GM12872 (cell line): ENCODE results near the gene PDE6A.

ENCODE experiments used
- TF ChIP-seq, protein P1 (sequence below): IDR thresholded peaks from 3 replicates; pipeline ENCODE4 v1.5.1; 2011; ENCODE audit warnings: low read depth, mild to moderate bottlenecking, low read length, moderate library complexity; ENCODE audit not compliant: insufficient read depth

PDE6A gene

DNA sequence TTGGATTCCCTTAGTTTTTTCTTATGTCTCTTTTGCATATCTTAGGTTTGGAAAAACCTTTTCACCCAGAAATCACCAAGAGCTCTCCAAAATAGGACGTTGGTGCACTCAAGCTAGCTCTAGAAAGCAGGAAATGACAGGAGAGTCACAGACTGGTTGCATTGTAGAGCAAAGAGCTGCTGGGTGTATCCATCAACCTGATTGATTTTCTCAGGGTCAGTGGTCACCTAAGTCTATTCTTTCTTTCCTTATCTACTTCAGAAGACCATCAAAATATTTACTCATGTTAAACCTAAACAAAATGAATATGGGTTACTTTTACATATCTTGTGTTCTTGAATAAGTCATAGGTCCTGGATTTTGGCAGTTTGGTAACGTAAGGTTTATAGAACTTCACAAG lies 30.8 kb upstream of the PDE6A start:
- TF ChIP-seq, protein P1, sequence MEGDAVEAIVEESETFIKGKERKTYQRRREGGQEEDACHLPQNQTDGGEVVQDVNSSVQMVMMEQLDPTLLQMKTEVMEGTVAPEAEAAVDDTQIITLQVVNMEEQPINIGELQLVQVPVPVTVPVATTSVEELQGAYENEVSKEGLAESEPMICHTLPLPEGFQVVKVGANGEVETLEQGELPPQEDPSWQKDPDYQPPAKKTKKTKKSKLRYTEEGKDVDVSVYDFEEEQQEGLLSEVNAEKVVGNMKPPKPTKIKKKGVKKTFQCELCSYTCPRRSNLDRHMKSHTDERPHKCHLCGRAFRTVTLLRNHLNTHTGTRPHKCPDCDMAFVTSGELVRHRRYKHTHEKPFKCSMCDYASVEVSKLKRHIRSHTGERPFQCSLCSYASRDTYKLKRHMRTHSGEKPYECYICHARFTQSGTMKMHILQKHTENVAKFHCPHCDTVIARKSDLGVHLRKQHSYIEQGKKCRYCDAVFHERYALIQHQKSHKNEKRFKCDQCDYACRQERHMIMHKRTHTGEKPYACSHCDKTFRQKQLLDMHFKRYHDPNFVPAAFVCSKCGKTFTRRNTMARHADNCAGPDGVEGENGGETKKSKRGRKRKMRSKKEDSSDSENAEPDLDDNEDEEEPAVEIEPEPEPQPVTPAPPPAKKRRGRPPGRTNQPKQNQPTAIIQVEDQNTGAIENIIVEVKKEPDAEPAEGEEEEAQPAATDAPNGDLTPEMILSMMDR: no peak

DNA sequence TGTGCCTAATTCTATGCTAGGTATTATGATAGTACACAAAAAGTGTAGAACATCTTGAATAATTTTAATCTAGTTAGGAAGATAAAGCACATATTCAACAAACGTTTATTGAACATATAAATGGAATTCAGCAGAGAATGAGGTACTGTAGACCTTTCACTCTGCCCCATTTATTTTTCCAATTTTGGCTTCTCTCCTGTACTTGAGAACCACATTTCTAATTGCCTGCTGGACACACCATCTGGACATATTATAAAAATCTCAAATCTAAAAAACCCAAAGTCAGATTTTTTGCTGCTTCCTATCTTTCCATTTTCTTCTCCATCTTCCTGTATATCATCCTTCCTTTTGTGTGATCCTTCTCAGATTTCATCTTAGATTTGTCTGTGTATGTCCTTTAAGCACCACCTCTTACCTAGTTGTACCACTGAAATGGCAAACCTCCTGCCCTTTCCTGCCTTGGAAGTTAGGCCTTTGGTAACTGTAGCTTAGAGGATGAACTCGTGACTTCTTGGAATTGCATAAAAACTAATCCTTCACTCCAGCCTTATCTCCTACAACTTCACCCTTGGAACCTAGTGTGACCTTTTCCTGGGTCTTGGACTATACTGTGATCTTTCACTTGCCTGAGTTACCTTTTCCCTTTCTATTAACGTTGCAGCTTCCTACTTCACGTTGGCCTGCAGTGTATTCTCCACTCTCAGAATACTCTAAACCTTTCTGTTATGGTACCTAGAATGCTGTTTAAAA lies 24.8 kb upstream of the PDE6A start:
- TF ChIP-seq, protein P1: no peak

DNA sequence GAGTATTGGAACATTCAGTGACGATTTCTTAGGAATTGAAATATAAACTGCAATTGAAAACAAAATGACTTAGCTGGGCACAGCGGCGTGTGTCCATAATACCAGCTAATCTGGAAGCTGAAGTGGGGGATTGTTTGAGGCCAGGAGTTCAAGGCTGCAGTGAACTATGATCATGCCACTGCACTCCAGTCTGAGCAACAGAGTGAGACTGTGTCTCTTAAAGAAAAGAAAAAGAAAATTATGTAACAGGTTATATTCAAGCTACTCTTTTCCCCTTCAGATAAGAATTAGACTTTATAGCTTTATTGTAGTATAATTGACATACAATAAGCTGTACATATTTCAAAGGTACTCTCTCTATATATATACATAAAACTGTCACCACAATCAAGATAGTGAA lies 22.4 kb upstream of the PDE6A start:
- TF ChIP-seq, protein P1: no peak

DNA sequence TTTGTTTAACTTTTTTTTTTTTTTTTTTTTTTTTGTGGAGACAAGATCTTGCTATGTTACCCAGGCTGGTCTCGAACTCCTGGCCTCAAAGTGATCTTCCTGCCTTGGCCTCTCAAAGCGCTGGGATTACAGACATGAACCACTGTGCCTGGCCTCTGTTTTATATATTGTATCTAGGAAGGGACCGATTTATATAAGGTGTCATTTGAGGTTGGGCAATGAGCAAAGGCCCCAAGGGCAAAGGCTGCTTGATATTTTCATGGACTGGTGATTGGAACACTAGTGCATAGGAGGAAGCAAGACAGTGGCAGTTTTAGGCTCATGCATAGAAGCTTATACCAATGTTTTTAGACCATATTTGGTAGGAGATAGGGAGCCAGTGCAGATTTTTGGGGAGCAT lies 19.1 kb upstream of the PDE6A start:
- TF ChIP-seq, protein P1: no peak

DNA sequence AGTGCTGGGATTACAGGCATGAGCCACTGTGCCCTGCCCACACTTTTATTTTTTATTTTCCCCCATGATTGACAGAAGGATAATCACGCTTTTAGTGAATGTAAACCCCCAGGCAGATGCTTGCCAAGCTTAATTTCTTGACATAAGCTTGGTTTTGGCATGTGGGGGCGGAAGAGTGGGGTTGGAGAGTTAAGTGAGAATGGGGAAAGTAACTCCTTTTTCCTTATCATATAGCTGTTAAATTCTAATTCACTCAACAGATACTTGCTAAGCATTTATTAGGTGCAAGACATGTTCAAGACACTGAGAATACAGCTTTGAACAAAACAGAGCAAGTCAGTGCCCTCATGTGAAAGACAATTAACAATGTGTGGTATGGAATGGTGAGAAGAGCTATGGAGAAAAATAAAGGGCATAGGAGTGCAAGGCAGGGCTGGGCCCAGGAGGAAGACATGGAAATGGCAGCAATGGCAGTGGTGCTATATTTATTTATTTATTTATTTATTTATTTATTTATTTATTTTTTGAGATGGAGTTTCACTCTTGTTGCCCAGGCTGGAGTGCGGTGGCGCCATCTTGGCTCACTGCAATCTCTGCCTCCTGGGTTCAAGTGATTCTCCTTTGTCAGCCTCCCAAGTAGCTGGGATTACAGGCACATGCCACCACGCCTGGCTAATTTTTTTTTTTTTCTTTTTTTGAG lies 18.2 kb upstream of the PDE6A start:
- TF ChIP-seq, protein P1: no peak

DNA sequence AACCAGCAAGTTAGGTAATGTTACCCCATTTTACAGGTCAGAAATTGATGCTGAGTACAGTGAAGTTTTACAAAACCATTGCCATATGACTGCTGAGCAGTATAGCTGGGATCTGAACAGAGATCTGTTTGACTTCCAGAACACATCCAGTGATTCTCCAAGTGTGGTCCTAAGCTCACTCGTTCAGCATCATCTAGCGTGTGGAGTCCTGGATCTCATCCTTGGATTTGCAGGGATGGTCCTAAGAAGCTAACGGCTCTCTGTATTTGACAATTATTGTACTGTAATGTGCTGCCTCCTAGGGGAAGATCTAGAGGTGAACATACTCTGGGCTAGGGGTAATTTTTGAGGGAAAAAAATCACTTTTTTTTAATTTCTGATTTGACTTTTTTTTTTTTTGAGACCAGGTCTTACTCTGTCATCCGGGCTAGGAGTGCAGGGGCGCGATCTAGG lies 17.4 kb upstream of the PDE6A start:
- TF ChIP-seq, protein P1: peak; percentile 38; the same call in 1 of the 3 replicates

DNA sequence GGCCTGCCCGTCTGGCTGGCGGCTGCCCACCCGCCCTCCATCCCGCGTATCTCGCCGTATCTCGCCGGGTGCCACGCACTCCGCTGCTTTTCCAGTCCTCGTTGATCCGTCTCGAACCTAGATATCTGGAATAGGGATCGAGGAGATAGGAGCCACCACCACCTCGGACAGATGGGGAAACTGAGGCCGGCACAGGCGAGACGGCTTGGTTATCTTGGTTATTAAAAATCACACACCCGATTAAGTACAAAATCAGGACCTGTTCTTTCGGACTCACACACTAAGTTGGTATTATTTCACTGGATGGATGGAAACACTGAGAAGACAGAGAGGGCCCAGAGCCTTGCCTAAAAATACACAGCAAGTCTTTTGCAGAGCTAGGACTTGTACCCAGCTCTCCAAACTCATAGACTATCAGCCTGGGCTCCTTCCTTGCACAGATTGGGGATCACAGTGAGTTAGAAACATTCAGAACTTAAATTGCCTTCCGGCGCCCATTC lies 16.6 kb upstream of the PDE6A start:
- TF ChIP-seq, protein P1: no peak
